ENCODE results near the gene SIL1.
"Not testable (repeated sequence)": the region's sequence is repeated elsewhere in the genome, so short reads cannot be mapped to it uniquely, and the experiment has no call there.

Gene SIL1

GRCh38 chr5:139058121-139058520 is 140.0 kb downstream of the SIL1 start:
- H3K4me3 ChIP-seq (ENCODE audit: low read length) = no peak overlapping the region

GRCh38 chr5:139057045-139057939 is 140.9 kb downstream of the SIL1 start:
- H3K27ac ChIP-seq (ENCODE audit: low read length); H3K27me3 ChIP-seq (ENCODE audit: control insufficient read depth, insufficient read depth, low read length); H3K36me3 ChIP-seq (ENCODE audit: control insufficient read depth, insufficient read depth, low read length); H3K4me1 ChIP-seq (ENCODE audit: control insufficient read depth, insufficient read depth, low read length); DNase-seq (ENCODE audit: low read depth, low spot score); H3K4me3 ChIP-seq (ENCODE audit: low read length); H3K9me3 ChIP-seq (ENCODE audit: control insufficient read depth, insufficient read depth, low read length): not testable (repeated sequence)
- WGBS (ENCODE audit: insufficient coverage, insufficient read length) = no CpG with 5 or more reads among the region's 7 CpGs

More at GRCh38 chr5:139058121-139058520, 140.0 kb downstream of the SIL1 start:
- Histone ChIP-seq H3K27ac (ENCODE audit: low read length) (no peak overlapping the region), H3K36me3 (ENCODE audit: control insufficient read depth, insufficient read depth, low read length) (no peaks in the 10 kb centered on the region), H3K27me3 (ENCODE audit: control insufficient read depth, insufficient read depth, low read length) (no peaks in the 10 kb centered on the region), H3K9me3 (ENCODE audit: control insufficient read depth, insufficient read depth, low read length) (no peaks in the 10 kb centered on the region), H3K4me1 (ENCODE audit: control insufficient read depth, insufficient read depth, low read length) (peaks cover 6% of the 10 kb centered on the region)
- WGBS (ENCODE audit: insufficient coverage, insufficient read length) = no CpG with 5 or more reads among the region's 2 CpGs
- no peak for DNase-seq (ENCODE audit: low read depth, low spot score)

GRCh38 chr5:139052975-139053374 is 145.2 kb downstream of the SIL1 start:
- Histone ChIP-seq H3K27ac (ENCODE audit: low read length) (no peak overlapping the region), H3K4me1 (ENCODE audit: control insufficient read depth, insufficient read depth, low read length) (peaks cover 2% of the 10 kb centered on the region; the same call in 1 of the 2 replicates), H3K9me3 (ENCODE audit: control insufficient read depth, insufficient read depth, low read length) (no peaks in the 10 kb centered on the region), H3K27me3 (ENCODE audit: control insufficient read depth, insufficient read depth, low read length) (no peaks in the 10 kb centered on the region), H3K4me3 (ENCODE audit: low read length) (no peak overlapping the region), H3K36me3 (ENCODE audit: control insufficient read depth, insufficient read depth, low read length) (no peaks in the 10 kb centered on the region)
- no peak for DNase-seq (ENCODE audit: low read depth, low spot score)

- no peaks in the 10 kb centered on the region for H3K36me3 ChIP-seq (ENCODE audit: control insufficient read depth, insufficient read depth, low read length)
- DNase-seq (ENCODE audit: low read depth, low spot score) = no peak
- H3K4me3 ChIP-seq (ENCODE audit: low read length) = no peak overlapping the region
- H3K4me1 ChIP-seq (ENCODE audit: control insufficient read depth, insufficient read depth, low read length) = peaks cover 2% of the 10 kb centered on the region; the same call in 1 of the 2 replicates
- no CpG with 5 or more reads among the region's 3 CpGs for WGBS (ENCODE audit: insufficient coverage, insufficient read length)
- H3K27ac ChIP-seq (ENCODE audit: low read length) = no peak overlapping the region
- no peaks in the 10 kb centered on the region for H3K27me3 ChIP-seq (ENCODE audit: control insufficient read depth, insufficient read depth, low read length)
- H3K9me3 ChIP-seq (ENCODE audit: control insufficient read depth, insufficient read depth, low read length) = no peaks in the 10 kb centered on the region
Observed at GRCh38 chr5:139051392-139051791, 146.8 kb downstream of the SIL1 start.

- no peak overlapping the region for H3K4me3 ChIP-seq (ENCODE audit: low read length)
- H3K36me3 ChIP-seq (ENCODE audit: control insufficient read depth, insufficient read depth, low read length) = no peaks in the 10 kb centered on the region
- no peak overlapping the region for H3K27ac ChIP-seq (ENCODE audit: low read length)
- H3K27me3 ChIP-seq (ENCODE audit: control insufficient read depth, insufficient read depth, low read length) = no peaks in the 10 kb centered on the region
- H3K4me1 ChIP-seq (ENCODE audit: control insufficient read depth, insufficient read depth, low read length) = peaks cover 2% of the 10 kb centered on the region; the same call in 1 of the 2 replicates
- H3K9me3 ChIP-seq (ENCODE audit: control insufficient read depth, insufficient read depth, low read length) = no peaks in the 10 kb centered on the region
- DNase-seq (ENCODE audit: low read depth, low spot score) = no peak
Observed at GRCh38 chr5:139050432-139050831, 147.7 kb downstream of the SIL1 start.

GRCh38 chr5:139049780-139050179 is 148.4 kb downstream of the SIL1 start:
- Histone ChIP-seq H3K4me3 (ENCODE audit: low read length) (no peak overlapping the region), H3K36me3 (ENCODE audit: control insufficient read depth, insufficient read depth, low read length) (no peaks in the 10 kb centered on the region), H3K9me3 (ENCODE audit: control insufficient read depth, insufficient read depth, low read length) (no peaks in the 10 kb centered on the region), H3K27me3 (ENCODE audit: control insufficient read depth, insufficient read depth, low read length) (no peaks in the 10 kb centered on the region), H3K4me1 (ENCODE audit: control insufficient read depth, insufficient read depth, low read length) (peaks cover 2% of the 10 kb centered on the region; the same call in 1 of the 2 replicates), H3K27ac (ENCODE audit: low read length) (no peak overlapping the region)
- no peak for DNase-seq (ENCODE audit: low read depth, low spot score)
- no CpG with 5 or more reads among the region's 1 CpG for WGBS (ENCODE audit: insufficient coverage, insufficient read length)

GRCh38 chr5:139046551-139046950 is 151.6 kb downstream of the SIL1 start:
- DNase-seq (ENCODE audit: low read depth, low spot score) = no peak
- Histone ChIP-seq H3K9me3 (ENCODE audit: control insufficient read depth, insufficient read depth, low read length) (no peaks in the 10 kb centered on the region), H3K4me3 (ENCODE audit: low read length) (no peak overlapping the region), H3K27ac (ENCODE audit: low read length) (no peak overlapping the region), H3K36me3 (ENCODE audit: control insufficient read depth, insufficient read depth, low read length) (no peaks in the 10 kb centered on the region), H3K4me1 (ENCODE audit: control insufficient read depth, insufficient read depth, low read length) (no peaks in the 10 kb centered on the region), H3K27me3 (ENCODE audit: control insufficient read depth, insufficient read depth, low read length) (no peaks in the 10 kb centered on the region)

- no peak for DNase-seq (ENCODE audit: low read depth, low spot score)
- H3K4me3 ChIP-seq (ENCODE audit: low read length) = no peak overlapping the region
- no CpG with 5 or more reads among the region's 4 CpGs for WGBS (ENCODE audit: insufficient coverage, insufficient read length)
- H3K9me3 ChIP-seq (ENCODE audit: control insufficient read depth, insufficient read depth, low read length) = no peaks in the 10 kb centered on the region
- no peaks in the 10 kb centered on the region; the same call in 1 of the 2 replicates for H3K4me1 ChIP-seq (ENCODE audit: control insufficient read depth, insufficient read depth, low read length)
- no peaks in the 10 kb centered on the region for H3K27me3 ChIP-seq (ENCODE audit: control insufficient read depth, insufficient read depth, low read length)
- H3K36me3 ChIP-seq (ENCODE audit: control insufficient read depth, insufficient read depth, low read length) = no peaks in the 10 kb centered on the region
- H3K27ac ChIP-seq (ENCODE audit: low read length) = no peak overlapping the region
Observed at GRCh38 chr5:139043157-139043905, 154.8 kb downstream of the SIL1 start.

- no peaks in the 10 kb centered on the region; the same call in 1 of the 2 replicates for H3K4me1 ChIP-seq (ENCODE audit: control insufficient read depth, insufficient read depth, low read length)
- no peak overlapping the region for H3K4me3 ChIP-seq (ENCODE audit: low read length)
- no peak overlapping the region for H3K27ac ChIP-seq (ENCODE audit: low read length)
- no CpG with 5 or more reads among the region's 1 CpG for WGBS (ENCODE audit: insufficient coverage, insufficient read length)
- no peak for DNase-seq (ENCODE audit: low read depth, low spot score)
- H3K9me3 ChIP-seq (ENCODE audit: control insufficient read depth, insufficient read depth, low read length) = no peaks in the 10 kb centered on the region
- no peaks in the 10 kb centered on the region for H3K27me3 ChIP-seq (ENCODE audit: control insufficient read depth, insufficient read depth, low read length)
- no peaks in the 10 kb centered on the region for H3K36me3 ChIP-seq (ENCODE audit: control insufficient read depth, insufficient read depth, low read length)
Observed at GRCh38 chr5:139040081-139040480, 158.1 kb downstream of the SIL1 start.

- Histone ChIP-seq H3K27ac (ENCODE audit: low read length) (no peak overlapping the region), H3K36me3 (ENCODE audit: control insufficient read depth, insufficient read depth, low read length) (no peaks in the 10 kb centered on the region), H3K9me3 (ENCODE audit: control insufficient read depth, insufficient read depth, low read length) (no peaks in the 10 kb centered on the region), H3K4me3 (ENCODE audit: low read length) (no peak overlapping the region), H3K27me3 (ENCODE audit: control insufficient read depth, insufficient read depth, low read length) (no peaks in the 10 kb centered on the region), H3K4me1 (ENCODE audit: control insufficient read depth, insufficient read depth, low read length) (no peaks in the 10 kb centered on the region; the same call in 1 of the 2 replicates)
- no peak for DNase-seq (ENCODE audit: low read depth, low spot score)
- WGBS (ENCODE audit: insufficient coverage, insufficient read length) = no CpG with 5 or more reads among the region's 7 CpGs
Observed at GRCh38 chr5:139038613-139039305, 159.4 kb downstream of the SIL1 start.
